Islet of Langerhans (tissue), 1 donor: ENCODE measurements around the gene NUPR1.
"Not testable (repeated sequence)": the region's sequence is repeated elsewhere in the genome, so short reads cannot be mapped to it uniquely, and the experiment has no call there.

ENCODE experiments used
- FAIRE-seq: peaks from one replicate; lab custom pipeline; 2011; peaks lifted over from hg19 to GRCh38; lab: Jason Lieb, UNC

Gene NUPR1

GRCh38 chr16:28526201-28527099 is 12.3 kb downstream of the NUPR1 start:
- no peak for FAIRE-seq

GRCh38 chr16:28524681-28525171 is 14.0 kb downstream of the NUPR1 start:
- FAIRE-seq = no peak

DNA sequence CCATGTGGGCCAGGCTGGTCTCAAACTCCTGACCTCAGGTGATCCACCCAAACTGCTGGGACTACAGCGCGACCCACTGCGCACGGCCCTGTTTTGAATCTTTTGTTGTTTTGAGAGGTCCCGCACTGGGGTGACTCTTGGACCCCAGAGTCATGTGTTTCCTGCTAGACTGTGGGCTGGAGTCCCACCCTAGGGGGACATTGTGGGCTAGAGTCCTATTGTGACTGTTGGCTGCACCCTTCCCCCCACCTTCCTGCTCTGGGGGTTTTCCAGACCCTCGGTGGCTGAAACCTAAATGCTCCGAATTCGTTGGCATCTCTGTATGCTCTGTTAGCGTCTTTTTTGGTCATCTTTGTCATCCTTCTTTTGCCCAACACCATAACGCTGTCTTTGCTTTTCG is 16.0 kb downstream of the NUPR1 start:
- FAIRE-seq = no peak

- no peak for FAIRE-seq
Observed at GRCh38 chr16:28521436-28521835, 17.3 kb downstream of the NUPR1 start.

DNA sequence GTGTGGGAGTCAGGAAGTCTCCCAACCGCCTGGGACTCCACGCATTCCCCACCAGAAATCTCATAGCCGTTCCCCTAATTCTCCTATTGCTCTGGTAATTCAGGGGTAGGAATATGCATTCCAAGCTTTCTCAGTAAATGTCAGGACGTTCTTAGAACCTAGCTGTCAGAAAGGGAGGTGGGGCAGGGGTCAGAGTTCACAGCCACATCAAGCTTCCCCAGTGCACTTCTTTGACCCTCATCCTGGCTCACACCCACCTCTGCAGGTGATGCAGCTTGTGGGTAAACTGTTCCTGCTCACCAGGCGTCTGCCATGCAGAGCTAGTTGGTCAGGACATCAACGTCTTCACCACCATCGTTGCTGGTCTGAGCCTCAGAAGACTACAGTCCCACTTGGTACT is 18.1 kb downstream of the NUPR1 start:
- no peak for FAIRE-seq

- FAIRE-seq = no peak
Observed at GRCh38 chr16:28514246-28514645, 24.5 kb downstream of the NUPR1 start.

- FAIRE-seq = no peak
Observed at GRCh38 chr16:28513484-28514181, 25.1 kb downstream of the NUPR1 start.

- FAIRE-seq = no peak
Observed at GRCh38 chr16:28511801-28512789, 26.7 kb downstream of the NUPR1 start.

DNA sequence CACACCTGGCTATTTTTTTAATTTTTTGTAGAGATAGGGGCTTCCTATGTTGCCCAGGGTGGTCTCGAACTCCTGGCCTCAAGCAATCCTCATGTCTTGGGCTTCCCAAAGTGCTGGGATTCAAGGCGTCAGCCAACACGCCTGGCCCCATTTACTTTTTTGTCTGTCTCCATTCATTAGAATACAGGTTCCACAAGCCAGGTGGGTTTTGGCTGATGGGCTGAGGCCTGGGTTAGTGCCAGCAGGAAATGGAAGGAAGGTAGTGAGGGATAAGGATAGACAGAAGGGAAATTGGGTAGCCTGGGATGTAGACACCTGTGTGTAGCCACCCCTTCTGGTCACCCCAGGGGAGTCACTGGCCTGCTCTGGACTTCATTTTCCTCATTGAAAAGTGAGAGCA is 27.7 kb downstream of the NUPR1 start:
- FAIRE-seq = no peak

DNA sequence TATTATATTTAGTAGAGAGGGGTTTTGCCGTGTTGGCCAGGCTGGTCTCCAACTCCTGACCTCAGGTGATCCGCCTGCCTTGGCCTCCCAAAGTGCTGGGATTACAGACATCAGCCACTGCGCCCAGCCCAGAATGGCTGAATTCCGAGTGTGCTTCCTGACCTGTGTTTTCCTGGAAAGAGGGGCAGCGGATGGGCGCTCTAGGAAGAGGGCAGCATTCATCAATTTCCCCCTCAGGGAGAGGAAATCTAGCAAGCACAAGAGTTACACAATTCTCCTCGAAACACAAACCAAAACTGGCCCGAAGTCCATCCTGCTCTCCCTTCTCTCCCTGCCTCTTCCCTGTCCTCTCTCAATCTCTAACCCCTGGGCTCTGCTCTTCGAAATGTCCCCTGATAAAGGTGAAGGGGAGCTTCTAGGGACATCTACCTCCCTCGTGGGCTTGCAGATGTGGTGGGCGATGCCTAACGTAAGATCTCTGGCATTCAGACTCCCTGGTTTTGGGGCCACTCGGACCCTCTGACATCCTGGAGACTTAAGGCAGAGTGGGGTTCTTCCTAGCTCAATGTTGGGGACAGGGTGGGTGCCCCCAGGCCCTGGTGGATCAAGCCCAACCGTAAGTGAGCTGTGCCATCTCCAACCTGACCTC is 33.2 kb downstream of the NUPR1 start:
- FAIRE-seq = no peak

- no peak for FAIRE-seq
Observed at GRCh38 chr16:28504707-28505404, 33.9 kb downstream of the NUPR1 start.

GRCh38 chr16:28503470-28504259 is 35.1 kb downstream of the NUPR1 start:
- no peak for FAIRE-seq

DNA sequence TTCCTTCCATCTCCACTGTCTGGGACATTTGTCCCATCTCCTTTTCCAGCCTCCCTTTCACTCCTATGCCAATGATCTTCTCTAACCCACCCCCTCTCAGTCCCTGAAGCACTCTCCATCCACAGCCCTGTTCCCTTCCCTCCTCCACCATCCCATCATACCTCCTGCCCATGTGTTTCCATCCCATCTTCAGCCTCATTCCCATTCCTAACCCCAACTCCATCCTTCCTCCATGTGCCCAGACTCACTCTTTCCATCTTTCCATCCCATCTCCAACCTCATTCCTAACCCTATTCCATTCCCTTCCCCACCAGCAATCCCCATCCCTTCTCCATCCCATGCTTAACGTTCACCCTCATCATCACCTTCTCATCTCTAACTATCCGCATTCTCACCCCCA is 36.5 kb downstream of the NUPR1 start:
- no peak for FAIRE-seq

GRCh38 chr16:28501258-28502232 is 37.2 kb downstream of the NUPR1 start:
- no peak for FAIRE-seq

DNA sequence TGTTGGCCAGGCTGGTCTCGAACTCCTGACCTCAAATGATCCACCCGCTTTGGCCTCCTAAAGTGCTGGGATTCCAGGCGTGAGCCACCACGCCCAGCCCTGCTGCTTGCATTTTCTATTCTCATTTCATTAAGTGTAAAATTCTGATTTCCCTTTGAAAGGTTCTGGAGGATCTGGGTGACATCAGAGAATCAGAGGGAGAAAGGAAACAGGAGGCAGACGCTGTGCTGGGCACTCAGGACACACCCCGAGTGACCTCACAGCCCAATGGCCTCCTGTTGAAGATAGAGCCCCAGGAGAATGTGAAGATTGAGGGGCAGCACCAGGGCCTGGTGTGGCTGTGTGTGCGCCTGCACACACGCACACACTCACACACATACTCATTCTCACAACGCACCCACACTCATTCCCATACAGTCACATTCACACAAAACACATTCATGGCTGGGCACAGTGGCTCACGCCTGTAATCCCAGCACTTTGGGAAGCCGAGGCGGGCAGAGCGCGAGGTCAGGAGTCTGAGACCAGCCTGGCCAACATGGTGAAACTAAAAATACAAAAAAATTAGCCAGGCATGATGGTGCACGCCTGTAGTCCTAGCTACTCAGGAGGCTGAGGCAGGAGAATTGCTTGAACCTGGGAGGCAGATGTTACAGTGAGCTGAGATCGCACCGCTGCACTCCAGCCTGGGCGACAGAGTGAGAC is 38.1 kb downstream of the NUPR1 start:
- not testable (repeated sequence) for FAIRE-seq

DNA sequence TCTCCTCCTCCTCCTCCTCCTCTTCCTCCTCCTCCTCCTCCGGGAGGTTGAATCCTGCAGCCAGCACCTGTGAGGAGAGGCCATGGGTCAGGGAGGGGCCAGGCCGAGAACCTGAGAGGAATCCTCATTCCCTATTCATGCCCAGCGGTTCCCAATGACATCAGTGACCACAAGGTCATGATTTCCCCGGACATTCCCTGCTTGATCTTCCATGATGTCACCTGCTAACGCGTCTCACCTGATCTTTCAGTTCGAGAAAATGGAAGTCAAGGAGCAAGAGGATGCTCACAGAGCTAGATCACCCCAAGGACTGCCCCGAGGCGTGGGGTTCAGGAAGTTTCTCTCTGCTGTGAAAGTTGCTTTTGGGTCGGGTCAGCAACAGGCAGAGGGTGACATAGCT is 38.9 kb downstream of the NUPR1 start:
- no peak for FAIRE-seq

DNA sequence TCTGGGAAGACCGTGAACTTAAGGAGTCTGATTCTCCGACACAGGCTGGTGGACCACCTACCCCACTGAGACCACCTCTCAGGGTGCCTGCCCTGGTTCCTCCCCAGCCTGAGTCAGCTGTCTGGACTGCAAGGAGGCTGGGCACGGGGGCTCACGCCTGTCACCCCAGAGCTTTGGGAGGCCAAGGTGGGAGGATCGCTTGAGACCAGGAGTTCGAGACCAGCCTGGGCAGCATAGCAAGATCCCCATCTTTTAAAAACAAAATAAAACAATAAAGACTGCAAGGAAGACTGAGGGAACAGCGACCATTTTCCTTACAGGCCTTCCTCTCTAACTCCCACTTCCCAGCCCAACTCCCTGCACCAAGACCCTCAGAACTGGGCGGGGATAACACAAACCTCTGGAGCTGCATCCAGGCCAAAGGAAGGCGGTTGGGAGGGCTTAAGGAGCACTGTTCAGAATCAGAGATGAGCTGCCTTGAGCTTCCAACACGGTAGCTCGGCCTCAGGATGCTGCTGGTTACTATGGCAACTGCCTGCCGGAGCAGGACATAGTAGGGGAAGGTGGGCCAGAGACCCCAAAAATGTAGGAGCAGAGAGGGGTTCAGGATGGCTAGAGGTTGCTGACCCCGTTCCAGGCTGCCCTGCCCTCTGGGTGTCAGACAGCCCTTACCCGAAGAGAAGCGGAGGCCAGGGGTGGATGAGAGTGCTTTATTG is 40.0 kb downstream of the NUPR1 start:
- no peak for FAIRE-seq
